ENCODE results near the gene NFX1.

DNA sequence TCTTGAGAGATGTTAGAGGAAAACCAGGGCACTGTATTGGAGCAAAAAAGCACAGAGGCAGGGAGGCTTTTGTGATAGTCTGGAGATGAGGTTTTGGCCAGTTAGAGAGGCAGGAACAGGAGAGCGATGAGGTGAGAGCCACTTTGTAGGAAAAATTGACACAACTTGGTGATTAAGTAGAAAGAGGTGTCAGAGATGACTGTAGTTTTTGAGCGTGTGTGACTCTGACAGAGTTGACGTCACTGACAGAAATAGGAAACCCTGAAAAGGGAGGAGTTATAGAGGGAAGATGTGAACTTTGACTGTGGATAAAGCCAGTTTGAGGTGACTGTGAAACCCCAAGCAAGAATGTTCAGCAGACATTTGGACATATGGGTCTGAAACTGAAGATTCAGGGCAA, 15.7 kb downstream of the NFX1 start:
- TF ChIP-seq, protein P1, sequence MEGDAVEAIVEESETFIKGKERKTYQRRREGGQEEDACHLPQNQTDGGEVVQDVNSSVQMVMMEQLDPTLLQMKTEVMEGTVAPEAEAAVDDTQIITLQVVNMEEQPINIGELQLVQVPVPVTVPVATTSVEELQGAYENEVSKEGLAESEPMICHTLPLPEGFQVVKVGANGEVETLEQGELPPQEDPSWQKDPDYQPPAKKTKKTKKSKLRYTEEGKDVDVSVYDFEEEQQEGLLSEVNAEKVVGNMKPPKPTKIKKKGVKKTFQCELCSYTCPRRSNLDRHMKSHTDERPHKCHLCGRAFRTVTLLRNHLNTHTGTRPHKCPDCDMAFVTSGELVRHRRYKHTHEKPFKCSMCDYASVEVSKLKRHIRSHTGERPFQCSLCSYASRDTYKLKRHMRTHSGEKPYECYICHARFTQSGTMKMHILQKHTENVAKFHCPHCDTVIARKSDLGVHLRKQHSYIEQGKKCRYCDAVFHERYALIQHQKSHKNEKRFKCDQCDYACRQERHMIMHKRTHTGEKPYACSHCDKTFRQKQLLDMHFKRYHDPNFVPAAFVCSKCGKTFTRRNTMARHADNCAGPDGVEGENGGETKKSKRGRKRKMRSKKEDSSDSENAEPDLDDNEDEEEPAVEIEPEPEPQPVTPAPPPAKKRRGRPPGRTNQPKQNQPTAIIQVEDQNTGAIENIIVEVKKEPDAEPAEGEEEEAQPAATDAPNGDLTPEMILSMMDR (IDR thresholded peaks at IDR 0.05) = no peak
- TF ChIP-seq EZH2 (IDR thresholded peaks at IDR 0.05) (no peak), EZH2phosphoT487 (IDR thresholded peaks at IDR 0.05) (no peak)
